Ovary (tissue), 3 donors: ENCODE data around the gene ANKRD34C.

Source experiments
- CTCF ChIP-seq, 3 donors: fragments of 450-650 bp in 2 of 3; fragments of 200-600 bp in 1 of 3; IDR thresholded peaks; one replicate each; pipeline versions ENCODE4 v1.5.1 to v1.8.0; 2016 to 2022; ENCODE audit warnings: antibody characterized with exemption in 3 of 3, mild to moderate bottlenecking in 1 of 3
- POLR2A ChIP-seq: fragments of 450-650 bp; IDR thresholded peaks from one replicate; pipeline ENCODE4 v1.6.1; 2017; ENCODE audit warnings: antibody characterized with exemption, mild to moderate bottlenecking, moderate library complexity
- donor health status: DM: no; HTN: no; CAD: no.

- TF ChIP-seq CTCF (IDR thresholded peaks at IDR 0.05) (no peak), POLR2A (no peak)
Measured at GRCh38 chr15:79329171-79329611, 46.7 kb downstream of the ANKRD34C start.
